Body of pancreas (tissue), 4 donors: ENCODE results near the gene ALS2CL.

Experiments
- POLR2A ChIP-seq, 3 donors: fragments of 450-650 bp; IDR thresholded peaks; one replicate each; pipeline ENCODE4 v1.6.1; 2016; ENCODE audit warnings: antibody characterized with exemption in 3 of 3, mild to moderate bottlenecking in 2 of 3
- TF ChIP-seq, protein P1 (sequence below), 7 experiments: fragments of 450-650 bp in 4 of 7; fragments of 200-600 bp in 3 of 7; sonication (generic) in 3 of 7; IDR thresholded peaks; one replicate each; pipeline ENCODE4 v1.5.1; 2016 to 2019; ENCODE audit warnings: antibody characterized with exemption in 7 of 7

DNA sequence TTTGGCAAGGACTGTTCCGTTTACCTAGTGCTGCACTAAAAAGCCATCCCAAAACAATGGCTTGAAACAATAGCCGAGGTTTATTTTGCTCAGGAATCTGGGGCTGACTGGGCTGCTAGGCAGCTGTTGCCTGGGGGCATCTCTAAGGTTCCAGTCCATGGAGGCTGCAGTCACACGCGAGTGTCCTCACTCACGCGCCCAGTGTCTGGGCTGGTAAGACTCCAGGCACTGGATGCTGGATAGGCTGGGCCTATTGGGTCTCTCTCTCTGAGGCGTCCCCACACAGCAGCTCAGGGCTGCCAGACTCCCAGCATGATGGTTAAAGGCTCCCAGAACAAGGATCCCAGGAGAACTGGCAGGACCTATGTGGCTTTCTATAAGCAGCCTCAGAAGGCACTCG, 34.2 kb downstream of the ALS2CL start:
- TF ChIP-seq, protein P1, sequence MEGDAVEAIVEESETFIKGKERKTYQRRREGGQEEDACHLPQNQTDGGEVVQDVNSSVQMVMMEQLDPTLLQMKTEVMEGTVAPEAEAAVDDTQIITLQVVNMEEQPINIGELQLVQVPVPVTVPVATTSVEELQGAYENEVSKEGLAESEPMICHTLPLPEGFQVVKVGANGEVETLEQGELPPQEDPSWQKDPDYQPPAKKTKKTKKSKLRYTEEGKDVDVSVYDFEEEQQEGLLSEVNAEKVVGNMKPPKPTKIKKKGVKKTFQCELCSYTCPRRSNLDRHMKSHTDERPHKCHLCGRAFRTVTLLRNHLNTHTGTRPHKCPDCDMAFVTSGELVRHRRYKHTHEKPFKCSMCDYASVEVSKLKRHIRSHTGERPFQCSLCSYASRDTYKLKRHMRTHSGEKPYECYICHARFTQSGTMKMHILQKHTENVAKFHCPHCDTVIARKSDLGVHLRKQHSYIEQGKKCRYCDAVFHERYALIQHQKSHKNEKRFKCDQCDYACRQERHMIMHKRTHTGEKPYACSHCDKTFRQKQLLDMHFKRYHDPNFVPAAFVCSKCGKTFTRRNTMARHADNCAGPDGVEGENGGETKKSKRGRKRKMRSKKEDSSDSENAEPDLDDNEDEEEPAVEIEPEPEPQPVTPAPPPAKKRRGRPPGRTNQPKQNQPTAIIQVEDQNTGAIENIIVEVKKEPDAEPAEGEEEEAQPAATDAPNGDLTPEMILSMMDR (IDR thresholded peaks at IDR 0.05): no peak
- TF ChIP-seq POLR2A (IDR thresholded peaks at IDR 0.05): no peak
